ENCODE measurements around the gene CEMIP.

Gene CEMIP

GRCh38 chr15:80932989-80933388, 153.8 kb downstream of the CEMIP start:
- no peak for DNase-seq

GRCh38 chr15:80934761-80935221, 155.6 kb downstream of the CEMIP start:
- no peak for DNase-seq

- no peak for DNase-seq
Observed at GRCh38 chr15:80936288-80937078, 157.3 kb downstream of the CEMIP start.

- no peak for DNase-seq
Observed at GRCh38 chr15:80937718-80938117, 158.5 kb downstream of the CEMIP start.

- no peak for DNase-seq
Observed at GRCh38 chr15:80939216-80939615, 160.0 kb downstream of the CEMIP start.

DNA sequence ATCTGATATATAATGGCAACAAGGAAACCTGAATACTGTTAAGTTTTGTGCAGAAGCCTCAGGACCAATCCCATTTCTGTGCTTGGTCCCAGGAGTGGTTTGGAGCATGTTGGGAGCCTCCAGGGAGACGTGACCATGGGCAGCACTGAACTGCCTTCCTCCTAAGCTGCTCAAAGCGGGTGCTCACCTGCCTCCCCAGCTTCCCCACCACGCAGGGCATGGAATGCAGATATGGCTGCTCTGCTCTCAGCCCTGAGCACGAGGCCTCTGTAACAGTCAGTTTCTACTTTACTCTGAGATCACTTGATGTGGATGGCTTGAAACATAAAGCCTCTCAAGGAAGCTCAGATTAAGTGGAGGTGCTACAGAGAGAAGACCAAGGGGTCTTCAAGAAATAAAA, 161.2 kb downstream of the CEMIP start:
- DNase-seq: no peak

- no peak for DNase-seq
Observed at GRCh38 chr15:80940851-80941250, 161.7 kb downstream of the CEMIP start.

DNA sequence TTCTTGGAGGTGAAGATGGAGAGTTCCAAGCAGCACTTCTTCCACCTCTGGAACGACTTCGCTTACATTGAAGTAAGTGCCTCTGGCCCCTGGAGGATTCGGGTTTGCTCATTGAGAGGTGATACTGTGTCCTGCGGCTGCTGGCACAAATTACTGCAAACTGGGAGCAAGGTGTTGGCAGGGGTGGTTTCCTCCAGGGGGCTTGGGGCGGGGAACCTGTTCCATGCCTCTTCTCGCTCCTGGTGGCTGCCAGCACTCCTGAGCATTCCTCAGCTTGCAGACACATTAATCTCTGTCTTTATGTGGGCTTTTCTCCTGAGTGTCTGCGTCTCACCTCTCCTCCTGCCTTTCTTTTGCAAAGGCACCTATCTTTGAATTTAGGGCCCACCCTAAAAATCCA, 163.1 kb downstream of the CEMIP start:
- no peak for DNase-seq

DNA sequence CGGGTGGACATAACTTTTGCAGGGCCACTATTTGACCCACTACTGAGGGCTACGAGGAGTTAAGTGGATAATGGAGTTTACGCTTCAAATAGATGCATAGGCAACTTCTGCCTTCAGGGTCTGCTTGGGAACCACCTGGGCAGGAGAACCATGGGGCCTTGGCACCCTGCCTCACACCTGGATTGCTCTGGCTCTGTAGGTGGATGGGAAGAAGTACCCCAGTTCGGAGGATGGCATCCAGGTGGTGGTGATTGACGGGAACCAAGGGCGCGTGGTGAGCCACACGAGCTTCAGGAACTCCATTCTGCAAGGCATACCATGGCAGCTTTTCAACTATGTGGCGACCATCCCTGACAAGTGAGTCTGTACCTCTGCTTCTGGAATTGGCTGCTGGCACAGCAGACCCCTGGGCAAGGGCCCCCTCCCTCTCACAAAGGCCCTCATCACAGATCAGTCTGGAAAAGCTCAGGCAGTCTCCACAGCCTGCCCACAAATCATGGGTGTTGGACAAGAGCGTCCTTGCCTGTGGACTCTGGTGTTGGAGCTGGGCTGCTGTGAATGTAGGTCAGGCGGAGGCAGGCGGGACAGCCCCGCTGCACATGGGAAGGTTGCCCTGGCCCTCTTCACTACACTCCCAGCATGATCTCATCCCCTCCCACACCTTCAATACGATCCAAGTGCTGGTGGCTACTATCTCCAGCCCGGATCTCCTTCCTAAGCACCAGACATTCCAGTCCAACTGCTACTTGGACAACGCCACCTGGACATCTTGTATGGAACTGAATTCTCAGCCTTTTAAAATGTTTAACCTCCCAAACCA, 163.8 kb downstream of the CEMIP start:
- DNase-seq: no peak

GRCh38 chr15:80944818-80945217, 165.6 kb downstream of the CEMIP start:
- no peak for DNase-seq

DNA sequence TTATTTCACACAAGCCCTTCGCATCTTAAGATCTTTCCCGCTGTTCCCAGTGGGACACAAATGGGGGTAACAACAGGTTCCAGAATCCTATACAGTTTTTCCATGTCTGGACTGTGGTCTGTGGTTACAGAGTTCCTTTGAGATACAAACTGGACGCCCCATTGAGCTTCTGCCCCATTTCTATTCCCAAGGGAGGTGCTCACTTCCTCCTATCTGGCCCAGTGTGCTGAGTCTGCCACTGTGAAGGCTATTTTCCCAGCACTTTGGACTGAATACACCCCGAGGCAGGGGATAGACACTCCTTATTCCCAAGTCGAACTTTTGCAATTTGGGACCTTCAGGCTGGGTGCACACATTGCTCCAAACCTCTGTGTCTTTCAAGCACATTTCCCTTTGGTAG, 166.4 kb downstream of the CEMIP start:
- DNase-seq: no peak

GRCh38 chr15:80946576-80946975, 167.4 kb downstream of the CEMIP start:
- DNase-seq: no peak

DNA sequence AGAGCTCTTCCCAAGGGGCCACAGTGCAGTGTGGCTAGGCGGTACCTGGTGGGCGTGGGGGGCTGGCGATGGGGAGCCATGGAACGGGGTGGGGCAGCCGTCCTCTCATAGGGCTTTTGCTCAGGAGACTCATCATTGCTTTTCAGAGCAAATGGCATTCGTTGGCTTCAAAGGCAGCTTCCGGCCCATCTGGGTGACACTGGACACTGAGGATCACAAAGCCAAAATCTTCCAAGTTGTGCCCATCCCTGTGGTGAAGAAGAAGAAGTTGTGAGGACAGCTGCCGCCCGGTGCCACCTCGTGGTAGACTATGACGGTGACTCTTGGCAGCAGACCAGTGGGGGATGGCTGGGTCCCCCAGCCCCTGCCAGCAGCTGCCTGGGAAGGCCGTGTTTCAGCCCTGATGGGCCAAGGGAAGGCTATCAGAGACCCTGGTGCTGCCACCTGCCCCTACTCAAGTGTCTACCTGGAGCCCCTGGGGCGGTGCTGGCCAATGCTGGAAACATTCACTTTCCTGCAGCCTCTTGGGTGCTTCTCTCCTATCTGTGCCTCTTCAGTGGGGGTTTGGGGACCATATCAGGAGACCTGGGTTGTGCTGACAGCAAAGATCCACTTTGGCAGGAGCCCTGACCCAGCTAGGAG, 169.6 kb downstream of the CEMIP start:
- DNase-seq: no peak

DNA sequence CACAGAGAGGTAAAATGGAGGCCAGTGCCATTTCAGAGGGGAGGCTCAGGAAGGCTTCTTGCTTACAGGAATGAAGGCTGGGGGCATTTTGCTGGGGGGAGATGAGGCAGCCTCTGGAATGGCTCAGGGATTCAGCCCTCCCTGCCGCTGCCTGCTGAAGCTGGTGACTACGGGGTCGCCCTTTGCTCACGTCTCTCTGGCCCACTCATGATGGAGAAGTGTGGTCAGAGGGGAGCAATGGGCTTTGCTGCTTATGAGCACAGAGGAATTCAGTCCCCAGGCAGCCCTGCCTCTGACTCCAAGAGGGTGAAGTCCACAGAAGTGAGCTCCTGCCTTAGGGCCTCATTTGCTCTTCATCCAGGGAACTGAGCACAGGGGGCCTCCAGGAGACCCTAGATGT, 170.6 kb downstream of the CEMIP start:
- DNase-seq: no peak

DNA sequence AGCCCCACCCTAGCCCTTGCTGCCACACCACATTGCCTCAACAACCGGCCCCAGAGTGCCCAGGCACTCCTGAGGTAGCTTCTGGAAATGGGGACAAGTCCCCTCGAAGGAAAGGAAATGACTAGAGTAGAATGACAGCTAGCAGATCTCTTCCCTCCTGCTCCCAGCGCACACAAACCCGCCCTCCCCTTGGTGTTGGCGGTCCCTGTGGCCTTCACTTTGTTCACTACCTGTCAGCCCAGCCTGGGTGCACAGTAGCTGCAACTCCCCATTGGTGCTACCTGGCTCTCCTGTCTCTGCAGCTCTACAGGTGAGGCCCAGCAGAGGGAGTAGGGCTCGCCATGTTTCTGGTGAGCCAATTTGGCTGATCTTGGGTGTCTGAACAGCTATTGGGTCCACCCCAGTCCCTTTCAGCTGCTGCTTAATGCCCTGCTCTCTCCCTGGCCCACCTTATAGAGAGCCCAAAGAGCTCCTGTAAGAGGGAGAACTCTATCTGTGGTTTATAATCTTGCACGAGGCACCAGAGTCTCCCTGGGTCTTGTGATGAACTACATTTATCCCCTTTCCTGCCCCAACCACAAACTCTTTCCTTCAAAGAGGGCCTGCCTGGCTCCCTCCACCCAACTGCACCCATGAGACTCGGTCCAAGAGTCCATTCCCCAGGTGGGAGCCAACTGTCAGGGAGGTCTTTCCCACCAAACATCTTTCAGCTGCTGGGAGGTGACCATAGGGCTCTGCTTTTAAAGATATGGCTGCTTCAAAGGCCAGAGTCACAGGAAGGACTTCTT, 171.3 kb downstream of the CEMIP start:
- DNase-seq: no peak

- no peak for DNase-seq
Observed at GRCh38 chr15:80951941-80952340, 172.8 kb downstream of the CEMIP start.

GRCh38 chr15:80953001-80953952, 174.1 kb downstream of the CEMIP start:
- DNase-seq: no peak

DNA sequence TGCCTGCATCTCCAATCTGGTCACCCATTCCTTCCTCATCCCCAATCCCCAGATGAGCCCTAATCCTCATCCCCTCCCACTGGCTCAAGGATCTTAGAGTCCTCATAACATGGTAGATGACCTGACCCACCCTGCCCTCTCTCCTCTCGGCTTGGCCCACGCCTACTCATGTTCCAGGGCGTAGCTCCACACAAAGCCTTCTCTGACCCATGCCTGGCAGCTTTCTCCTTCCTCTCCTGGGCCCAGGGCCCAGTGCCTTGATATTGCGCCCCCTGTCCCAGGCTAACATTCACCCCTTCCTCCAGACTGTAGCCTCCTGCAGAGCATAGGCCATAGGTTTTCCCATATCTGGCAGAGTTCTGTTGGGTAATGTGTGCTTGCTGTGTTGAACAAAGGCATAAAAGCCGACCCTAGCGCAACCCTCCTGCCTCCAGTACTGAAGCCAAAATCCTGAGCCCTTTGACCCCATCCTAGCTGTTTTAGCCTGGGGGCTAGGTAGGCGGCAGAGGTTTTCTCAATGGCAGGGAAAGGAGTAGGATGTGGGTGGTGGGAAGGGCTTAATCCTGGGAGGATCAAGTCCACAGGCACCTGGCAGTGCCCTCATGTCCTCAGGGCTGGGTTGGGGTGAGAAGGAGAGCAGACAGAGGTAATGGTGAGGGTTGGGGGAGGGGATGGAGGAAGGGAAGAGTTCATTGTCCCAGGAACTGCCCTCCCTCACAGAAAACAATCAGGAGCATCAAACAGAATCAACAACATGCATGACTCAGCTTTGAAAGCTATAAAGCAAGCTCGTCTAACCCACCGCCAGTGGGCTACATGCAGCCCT, 175.0 kb downstream of the CEMIP start:
- no peak for DNase-seq

DNA sequence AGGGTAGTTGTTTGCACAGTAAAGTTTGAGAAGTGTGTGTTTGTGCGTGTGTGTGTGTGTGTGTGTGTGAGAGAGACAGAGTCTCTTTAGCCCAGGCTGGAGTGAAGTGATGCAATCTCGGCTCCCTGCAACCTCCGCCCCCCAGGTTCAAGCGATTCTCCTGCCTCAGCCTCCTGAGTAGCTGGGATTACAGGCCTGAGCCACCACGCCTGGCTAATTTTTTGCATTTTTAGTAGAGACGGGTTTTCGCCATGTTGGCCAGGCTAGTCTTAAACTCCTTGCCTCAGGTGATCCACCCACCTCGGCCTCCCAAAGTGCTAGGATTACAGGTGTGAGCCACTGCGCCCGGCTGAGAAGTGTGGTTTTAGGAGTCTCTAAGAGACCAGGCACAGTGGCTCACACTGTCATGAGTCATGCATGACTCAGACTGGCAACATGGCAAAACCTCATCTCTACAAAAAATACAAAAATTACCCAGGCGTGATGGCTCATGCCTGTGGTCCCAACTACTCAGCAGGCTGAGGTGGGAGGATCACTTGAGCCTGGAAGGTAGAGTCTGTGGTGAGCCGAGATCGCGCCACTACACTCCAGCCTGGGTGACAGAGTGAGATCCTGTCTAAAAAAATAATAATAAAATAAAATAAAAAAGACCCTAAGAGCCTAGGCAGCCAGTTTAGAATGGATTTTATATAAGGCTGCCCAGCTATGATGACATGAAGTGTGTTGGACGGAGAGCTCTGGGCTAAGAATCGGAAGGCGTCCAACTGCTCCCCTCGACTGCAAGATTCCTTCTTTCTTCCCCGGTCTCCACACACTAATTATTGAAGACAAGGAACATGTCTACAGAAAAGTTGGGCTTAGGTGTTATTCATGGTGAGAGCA, 176.6 kb downstream of the CEMIP start:
- peak in 2 of 5 experiments; percentile 14 to 71 for DNase-seq

Measured in T-helper 2 cell (primary cell).